CD4-positive, alpha-beta T cell treated with Interleukin-1 beta for 1 hour (primary cell): ENCODE results near the gene AREG.
"Not testable (repeated sequence)": the region's sequence is repeated elsewhere in the genome, so short reads cannot be mapped to it uniquely, and the experiment has no call there.

ENCODE experiments used
- DNase-seq, 2 donors: peaks; one replicate each; pipeline ENCODE4 v3.0.0-alpha.2; 2020 to 2022

Gene AREG, protein sequence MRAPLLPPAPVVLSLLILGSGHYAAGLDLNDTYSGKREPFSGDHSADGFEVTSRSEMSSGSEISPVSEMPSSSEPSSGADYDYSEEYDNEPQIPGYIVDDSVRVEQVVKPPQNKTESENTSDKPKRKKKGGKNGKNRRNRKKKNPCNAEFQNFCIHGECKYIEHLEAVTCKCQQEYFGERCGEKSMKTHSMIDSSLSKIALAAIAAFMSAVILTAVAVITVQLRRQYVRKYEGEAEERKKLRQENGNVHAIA

DNA sequence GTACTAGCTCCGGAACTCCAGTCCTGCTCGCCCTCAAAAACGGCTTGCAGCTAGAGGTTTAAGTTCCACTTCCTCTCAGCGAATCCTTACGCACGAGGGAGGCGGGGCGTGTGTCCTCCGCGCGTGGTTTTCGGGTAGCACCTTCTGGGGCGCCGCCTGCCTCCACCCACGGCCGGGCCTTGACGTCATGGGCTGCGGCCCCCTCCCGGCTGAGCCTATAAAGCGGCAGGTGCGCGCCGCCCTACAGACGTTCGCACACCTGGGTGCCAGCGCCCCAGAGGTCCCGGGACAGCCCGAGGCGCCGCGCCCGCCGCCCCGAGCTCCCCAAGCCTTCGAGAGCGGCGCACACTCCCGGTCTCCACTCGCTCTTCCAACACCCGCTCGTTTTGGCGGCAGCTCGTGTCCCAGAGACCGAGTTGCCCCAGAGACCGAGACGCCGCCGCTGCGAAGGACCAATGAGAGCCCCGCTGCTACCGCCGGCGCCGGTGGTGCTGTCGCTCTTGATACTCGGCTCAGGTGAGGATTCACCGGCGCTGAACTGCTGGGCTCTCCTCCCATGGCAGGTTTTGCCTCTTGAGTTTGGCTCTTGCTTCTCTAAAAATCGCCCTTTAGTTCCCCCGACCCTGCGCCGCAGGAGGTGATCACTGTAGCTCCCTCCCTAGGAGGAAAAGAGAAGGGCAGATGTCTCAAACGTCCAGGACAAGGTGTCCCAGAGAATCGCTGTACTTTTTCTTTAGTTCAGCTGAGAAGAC is at the start of gene AREG:
AREG (plus strand) TSS at position 246 of the 752 bp plus-strand sequence; CDS start at position 456, 210 bp downstream.
- DNase-seq = peak; percentile 92 to 95

DNA sequence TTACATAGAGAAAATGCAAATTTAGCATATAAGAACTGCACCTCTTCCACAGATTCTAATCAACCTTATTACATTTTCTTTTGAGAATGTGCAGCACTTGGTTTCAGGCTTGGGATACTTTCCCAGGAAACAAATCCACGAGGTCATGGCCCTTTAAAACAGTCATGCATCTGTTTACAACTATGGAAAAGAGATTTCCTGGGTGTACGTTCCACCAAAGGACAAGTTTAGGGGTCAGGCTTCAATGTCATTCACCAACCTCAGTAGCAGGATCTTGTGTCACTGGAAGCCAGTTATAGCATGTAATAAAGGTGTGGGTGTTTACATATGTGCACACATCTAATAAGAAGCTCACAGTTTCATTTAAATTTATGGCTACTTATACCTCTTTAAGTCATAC is 49.3 kb upstream of the AREG start:
- DNase-seq = no peak

DNA sequence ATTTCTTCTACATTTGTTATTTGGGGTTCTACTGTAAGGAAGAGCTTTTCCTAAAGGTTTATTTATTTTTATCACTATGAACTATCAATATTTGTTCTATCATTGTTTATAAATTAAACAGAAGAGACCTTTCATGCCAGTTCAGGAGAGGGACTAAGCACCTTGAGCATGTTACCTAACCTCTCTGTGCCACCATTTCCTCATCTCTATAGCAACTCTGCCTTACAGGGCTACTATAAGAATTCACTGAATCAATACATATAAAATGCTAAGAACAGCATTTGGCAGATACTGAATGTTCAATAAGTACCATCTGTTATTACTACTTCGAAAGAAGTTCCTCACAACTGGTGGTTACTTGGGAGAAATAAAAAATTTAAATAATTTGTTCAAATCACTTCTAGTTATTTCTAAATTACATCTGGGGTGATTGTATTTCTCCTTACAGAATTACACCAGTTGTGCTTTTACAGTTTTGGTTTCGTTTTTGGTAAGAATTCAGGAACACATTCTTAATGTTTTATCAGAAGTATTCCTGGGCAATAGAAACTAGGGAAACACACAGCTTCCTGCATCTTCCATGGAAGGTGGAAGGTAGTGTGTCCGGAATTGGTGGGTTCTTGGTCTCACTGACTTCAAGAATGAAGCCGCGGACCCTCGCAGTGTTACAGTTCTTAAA is 47.0 kb upstream of the AREG start:
- peak in 1 of 2 donors; percentile 25 for DNase-seq

DNA sequence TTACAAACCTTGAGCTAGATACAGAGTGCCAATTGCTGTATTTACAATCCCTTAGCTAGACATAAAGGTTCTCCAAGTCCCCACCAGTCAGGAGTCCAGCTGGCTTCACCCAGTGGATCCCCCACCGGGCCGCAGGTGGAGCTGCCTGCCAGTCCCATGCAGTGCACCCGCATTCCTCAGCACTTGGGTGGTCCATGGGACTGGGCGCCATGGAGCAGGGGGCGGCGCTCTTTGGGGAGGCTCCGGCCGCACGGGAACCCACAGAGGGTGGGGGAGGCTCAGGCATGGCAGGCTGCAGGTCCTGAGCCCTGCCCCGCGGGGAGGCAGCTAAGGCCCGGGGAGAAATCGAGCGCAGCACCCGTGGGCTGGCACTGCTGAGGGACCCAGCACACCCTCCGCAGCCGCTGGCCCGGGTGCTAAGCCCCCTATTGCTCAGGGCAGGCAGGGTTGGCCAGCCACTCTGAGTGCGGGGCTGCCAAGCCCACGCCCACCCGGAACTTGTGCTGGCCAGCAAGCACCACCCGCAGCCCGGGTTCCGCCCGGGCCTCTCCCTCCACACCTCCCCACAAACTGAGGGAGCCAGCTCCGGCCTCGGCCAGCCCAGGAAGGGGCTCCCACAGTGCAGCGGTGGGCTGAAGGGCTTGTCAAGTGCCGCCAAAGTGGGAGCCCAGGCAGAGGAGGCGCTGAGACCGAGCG is 45.9 kb upstream of the AREG start:
- DNase-seq = not testable (repeated sequence)

DNA sequence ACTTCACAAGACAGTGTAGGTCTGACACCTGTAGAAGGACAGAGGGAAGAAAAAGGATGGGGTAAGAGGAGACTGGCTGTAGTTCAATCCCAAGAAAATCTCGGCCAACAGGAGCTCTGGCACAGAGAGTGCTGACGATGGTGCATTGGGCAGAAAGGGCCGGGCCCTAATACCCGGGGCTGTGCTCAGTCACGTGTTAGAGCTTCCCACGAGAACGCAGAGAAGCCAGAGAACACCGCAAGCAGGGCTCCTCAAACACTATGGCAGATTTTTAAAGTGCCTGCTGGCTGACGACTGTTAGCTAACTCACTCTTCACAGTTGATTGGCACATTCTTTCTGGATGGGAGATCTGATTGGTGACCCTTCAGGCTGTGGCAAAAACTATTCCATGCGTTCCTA is 44.5 kb upstream of the AREG start:
- no peak for DNase-seq

DNA sequence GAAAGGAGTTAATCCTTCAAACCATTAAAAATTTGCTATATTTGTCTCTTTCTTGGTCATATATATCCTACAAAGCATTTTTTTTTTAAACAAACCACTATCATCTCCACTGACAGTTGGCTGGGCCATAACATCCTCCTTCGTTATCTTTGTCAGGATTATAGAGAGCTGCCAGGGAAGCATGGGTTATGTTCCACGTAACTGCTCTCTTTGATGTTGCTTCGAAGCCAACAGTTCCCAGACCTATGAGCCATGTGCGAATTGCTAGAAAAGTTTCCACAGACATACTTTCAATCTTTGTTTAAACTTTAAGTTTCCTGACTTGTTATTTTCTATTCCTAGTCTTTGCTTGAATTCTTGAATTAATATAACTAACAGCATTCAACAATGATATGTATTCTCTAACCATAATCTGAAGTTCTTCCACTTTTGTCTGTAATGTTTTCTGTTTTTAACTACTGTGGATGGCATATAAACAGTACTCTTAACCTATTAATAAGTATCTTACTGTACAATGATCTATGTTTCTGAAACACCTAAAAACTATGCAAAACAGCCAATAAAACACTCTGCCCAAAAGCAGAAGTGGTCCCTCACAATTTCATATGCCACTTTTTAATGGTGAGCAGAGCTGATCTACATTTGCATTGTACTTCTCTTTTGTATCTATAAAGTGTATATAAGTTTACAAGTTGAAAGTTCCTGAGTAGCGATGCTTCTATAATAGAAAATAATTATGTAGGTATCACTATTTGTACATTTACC is 42.1 kb upstream of the AREG start:
- no peak for DNase-seq

DNA sequence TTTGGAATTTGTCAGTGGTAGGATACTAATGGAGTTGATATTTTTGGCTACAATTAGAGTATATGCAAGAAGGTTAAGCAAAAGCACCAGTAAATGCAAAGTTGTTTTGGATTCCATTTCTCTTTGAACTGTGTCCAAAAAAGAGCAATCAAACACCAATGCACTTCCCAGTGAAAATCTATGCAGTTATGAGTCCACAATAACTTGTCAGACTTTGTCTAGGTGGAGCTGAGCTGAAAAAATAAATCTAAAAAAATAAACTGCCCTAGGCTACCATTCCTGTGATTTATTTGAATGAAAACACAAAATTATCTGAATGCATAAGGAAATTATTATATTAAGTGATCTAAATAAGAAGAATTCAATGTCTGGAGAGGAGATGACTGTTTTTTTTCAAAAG is 37.0 kb upstream of the AREG start:
- no peak for DNase-seq

DNA sequence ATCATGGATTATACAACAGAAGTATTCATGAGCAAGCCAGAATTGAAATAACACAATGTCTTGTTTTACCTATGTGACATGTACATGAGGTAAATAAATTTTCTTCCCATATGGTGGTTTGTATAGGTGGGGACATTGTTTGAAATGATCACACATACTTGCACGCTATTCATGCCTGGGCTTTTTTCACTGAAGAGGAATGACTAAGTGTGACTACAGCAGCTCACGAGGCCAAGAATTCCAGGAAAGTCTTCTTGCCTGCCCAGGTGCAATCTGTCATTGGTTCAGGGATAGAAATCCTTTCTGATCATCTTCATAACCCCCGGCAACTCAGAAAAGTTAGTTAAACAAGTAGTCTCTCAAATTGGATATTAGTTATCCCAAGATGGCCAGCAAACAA is 36.3 kb upstream of the AREG start:
- DNase-seq = no peak

DNA sequence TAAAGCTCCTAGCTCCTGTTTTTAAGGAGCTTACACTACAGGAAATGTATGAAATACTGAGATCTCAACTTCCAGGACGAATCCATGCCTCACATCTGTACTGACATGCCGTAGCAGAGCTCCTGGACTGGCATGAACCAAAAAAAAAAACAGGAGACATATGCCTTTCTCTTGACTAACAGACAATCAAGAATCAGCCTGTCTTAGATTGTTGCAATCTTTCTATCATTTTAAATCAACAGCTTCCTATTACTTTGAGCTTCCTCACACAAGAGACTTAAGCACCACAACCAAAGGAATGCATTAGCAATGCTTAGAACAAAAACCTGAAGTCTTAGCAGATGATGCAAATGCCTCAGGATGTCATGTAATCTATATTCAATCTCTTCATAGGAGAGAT is 34.7 kb upstream of the AREG start:
- DNase-seq = no peak

DNA sequence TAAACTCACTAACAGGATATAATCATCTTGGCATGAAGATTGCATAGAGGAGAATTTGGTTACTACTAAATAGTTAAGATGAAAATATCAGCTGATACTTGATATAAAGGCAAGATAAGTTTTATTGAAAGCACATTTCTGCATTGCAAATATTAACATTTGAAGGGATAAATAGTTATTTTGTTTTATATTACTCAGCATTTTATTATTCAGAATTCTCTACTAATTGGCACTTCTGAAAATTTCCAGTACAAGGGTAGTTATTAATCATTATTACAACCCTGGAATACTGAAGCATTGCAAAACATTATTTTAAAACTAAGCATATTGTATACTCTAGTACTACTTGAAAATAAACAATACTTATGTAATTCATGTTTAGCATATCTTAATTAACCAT is 32.7 kb upstream of the AREG start:
- no peak for DNase-seq

DNA sequence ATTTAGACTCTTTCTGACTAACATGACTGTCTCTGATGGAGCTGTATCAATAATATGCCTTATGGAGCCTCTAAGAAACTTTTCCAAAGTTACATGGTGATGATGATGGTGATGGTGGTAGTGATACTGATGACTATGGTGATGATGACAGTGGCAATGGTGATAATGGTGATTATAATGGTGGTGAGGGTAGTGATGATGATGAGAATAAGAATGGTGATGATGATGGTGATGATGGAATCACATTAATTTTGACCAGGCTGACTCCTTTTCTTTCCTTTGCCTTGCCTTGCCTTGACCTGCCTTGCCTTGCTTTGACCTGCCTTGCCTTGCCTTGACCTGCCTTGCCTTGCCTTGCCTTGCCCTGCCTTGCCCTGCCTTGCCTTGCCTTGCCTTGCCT is 31.7 kb upstream of the AREG start:
- no peak for DNase-seq

DNA sequence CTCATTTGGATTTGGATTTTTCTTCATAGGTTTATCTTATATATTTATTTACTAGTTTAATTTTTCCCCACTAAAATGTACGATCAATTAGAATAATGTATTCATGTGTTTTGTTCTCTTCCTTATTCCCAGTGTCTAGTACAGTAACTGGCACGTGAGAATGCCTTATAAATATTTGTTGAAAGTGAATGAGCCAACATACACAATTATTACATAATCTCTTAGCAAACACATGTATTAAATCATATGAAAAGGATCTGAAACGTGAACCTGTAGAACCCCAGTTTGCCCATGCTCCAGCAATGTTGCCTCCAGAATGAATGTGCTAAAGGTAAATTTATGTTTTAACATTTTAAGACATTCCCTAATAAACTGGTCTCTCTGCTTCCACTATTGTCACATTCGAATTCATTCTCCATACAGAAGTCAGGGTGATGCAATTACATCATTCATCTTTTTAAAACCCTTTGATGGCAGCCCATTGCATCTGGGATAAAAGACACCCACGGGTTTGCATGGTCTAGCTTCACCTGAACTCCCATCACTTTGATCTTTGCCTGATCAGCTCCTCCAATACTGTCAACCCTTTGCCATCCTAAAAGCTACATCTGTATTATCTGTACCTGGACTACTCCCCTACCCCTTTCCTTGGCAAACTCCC is 30.7 kb upstream of the AREG start:
- no peak for DNase-seq

DNA sequence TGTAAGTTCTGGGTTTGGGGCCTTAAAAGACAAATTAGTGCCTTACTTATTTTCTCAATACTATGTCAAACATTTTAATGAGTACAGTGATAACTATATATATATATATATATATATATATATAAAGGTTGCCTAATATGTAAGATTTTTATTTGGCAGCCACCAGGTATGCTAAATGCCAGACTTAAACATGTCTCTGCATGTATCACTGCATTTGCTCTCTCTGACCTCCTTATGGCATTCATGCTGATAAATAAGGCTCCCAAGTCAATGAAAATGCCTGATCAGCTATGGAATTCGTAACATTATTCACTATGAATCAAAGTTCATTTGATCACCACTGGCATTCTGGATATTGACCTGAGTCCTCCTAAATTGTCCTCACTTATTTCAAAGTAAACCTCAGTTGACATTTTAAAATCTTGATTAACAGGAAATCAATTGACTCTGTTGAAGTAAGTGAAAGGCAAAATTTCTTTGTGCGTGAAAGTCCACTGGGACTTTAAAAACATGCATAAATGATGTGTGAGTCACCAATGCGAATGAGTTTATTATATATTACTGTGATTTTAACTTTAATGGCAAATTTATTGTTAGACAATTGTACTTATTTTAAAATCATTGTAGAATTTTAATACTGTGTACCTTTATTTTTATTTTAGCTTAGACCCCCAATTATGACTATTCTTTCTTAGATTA is 29.2 kb upstream of the AREG start:
- no peak for DNase-seq

DNA sequence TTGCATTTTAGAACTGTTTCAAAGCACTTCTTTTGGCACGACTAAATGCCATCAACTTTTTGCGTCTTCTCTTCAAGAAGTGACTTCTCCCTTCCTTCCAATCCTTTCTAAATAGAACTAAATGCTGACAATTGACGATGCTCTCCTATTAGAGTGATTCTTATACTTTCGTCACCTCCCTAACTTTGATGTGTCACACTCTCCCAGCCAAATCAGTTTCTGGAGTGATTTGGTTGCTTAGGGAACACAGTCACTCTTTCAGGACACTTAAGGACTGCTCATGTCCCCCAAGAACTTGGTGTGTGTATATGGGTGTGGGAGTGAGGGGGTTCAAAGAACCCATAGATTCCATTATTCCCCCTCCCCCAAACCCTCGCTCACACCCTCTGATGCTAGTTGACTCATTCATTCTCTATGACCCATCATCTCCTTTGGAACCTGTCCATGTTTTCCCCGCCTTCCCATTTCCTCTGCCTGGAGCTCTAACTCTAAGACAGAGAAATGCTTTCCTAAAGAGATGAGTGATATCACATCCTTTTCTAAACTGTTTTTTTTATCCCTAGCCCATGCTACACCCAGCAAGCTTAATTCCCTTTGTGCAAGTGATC is 26.8 kb upstream of the AREG start:
- no peak for DNase-seq

DNA sequence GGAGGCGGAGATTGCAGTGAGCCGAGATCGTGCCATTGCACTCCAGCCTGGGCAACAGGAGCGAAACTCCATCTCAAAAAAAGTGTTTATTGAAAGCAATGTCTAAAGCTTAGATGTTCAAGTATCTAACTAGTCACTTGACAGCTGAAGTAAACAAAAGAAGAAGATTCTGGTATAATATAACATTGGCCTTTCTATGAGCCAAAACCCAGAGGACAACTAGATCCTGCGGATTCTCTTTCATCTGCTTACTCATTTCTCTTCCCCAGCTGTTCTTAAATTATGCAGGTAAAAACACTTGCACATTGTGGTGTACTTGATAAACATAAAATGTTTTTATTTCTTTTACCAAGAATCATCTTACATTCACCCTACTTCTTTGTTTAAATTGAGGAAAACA is 24.1 kb upstream of the AREG start:
- DNase-seq = no peak

DNA sequence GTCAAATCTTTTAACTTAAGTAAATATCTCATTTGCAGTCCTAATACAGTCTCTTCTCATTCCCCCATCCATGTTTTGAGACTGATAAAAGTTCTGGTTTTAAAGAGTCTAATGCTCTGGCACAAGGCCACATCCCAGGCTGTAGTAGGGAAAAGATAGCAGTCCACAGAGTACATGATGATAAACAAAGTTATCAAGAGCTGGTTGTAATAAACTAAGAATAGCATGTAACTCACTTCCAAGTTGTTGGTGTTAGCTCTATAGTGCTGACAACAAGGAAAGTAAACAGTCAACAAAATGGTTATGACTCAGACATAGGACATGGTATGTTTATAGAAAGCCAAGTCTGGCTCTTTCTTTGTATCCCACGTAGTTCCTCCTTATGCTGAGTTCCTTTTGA is 21.8 kb upstream of the AREG start:
- DNase-seq = no peak

DNA sequence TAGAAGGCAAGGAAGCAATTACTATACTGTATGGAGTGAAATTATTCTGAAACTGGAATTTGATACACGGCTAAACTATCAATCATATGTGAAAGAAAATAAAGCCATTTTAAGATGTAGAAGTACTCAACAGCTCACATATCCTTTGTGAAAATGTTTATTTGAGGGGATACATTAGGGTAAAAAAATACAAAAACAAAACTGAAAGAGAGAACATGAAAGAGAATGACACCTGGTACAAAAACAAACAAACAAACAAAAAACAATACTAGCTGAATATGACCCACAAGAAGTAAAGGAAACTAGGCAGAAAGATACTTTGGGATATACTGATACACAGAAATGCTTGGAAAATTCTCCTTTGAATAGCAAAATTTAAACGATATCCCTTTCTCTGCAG is 20.8 kb upstream of the AREG start:
- no peak for DNase-seq

DNA sequence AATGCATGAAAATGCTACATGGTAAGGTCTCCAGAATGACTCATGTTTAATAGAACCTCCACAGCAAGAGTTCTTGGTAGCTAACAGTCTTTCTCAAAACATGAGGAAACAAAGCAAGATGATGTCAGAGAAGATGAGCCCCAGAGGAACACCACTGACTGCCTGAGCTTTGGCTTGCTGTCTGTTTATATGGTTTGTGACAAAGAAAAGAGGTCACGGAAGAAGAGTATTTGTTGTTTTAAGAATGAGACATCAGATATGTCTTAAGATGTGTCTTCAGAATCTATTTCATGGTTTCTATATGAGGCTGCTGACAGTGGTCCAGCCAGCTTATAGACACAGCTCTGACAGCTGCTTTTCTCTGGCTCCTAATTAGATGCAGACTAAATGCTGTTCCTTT is 18.8 kb upstream of the AREG start:
- DNase-seq = no peak

DNA sequence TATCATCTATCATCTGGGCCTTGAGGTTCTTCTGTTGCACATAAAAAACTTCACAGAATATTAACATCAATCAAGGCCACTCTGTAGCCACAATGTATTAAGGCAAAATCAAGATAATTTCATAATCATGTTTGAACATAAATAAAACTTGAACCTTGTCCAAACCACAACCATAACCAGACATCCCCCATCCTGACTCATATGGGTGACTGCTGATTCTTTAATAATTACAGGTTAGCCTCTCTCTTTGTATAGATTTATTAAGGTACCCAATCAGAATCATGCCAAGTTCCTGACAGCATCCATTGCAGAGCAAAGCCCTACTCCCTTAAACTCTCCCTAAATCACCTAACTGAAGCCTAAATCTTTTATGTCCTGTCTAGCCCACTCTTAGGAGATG is 16.7 kb upstream of the AREG start:
- no peak for DNase-seq

DNA sequence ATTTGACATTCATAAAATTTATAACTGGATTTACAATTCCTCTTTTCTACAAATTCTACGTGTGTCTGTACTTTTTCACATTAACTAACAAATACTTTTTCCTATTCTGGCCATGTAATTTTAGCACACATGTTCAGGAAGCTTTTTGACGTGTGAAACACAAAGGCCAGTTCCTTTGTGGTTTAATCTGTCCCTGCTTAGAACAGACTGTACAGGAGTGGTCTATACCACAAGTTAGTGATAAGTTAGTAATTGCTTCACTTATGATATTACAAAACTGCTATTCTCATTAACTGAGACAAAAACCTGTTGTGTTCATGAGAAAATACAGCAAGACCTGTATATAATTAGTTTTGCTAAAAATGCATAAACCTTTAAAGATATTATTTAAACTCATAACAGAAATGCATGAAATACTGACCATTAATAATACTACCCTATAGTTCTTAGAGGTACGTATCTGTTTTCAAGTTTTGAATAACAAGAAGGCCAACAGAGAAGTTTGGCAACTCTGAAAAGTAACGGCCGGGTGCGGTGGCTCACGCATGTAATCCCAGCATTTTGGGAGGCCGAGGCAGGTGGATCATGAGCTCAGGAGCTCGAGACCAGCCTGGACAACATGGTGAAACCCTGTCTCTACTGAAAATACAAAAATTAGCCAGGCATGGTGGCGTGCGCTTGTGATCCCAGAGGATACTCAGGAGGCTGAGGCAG is 13.7 kb upstream of the AREG start:
- DNase-seq = no peak
